ENCODE results near the gene B3GNT8.

- TF ChIP-seq CTCF (IDR thresholded peaks at IDR 0.05; ENCODE audit: low read depth, low read length) (peak; percentile 15; the same call in 1 of the 2 replicates), EZH2phosphoT487 (IDR thresholded peaks at IDR 0.05; ENCODE audit: low read depth) (no peak)
Observed at GRCh38 chr19:41452584-41453275, 25.6 kb upstream of the B3GNT8 start.

Measured in OCI-LY3 (cell line).